ENCODE measurements around the gene CUEDC1.

GRCh38 chr17:58002973-58003372 lies 47.8 kb upstream of the CUEDC1 start:
- TF ChIP-seq POLR2A (IDR thresholded peaks at IDR 0.05; ENCODE audit: low read length): no peak
- TF ChIP-seq GATA1 (IDR thresholded peaks at IDR 0.05; ENCODE audit: low read depth, low read length): no peak
